ENCODE measurements around the gene TCP10L. TPM values are rescaled to one million over a fixed set of nuclear protein-coding genes. Genes with fewer than 3 reads are reported as not detected.

TCP10L gene
- total and polyA plus RNA-seq, 2 of the 13 experiments (the other 11 are each of a cell fraction or from before 2014, with no cell fraction given) = 0.90 to 2.4 TPM

DNA sequence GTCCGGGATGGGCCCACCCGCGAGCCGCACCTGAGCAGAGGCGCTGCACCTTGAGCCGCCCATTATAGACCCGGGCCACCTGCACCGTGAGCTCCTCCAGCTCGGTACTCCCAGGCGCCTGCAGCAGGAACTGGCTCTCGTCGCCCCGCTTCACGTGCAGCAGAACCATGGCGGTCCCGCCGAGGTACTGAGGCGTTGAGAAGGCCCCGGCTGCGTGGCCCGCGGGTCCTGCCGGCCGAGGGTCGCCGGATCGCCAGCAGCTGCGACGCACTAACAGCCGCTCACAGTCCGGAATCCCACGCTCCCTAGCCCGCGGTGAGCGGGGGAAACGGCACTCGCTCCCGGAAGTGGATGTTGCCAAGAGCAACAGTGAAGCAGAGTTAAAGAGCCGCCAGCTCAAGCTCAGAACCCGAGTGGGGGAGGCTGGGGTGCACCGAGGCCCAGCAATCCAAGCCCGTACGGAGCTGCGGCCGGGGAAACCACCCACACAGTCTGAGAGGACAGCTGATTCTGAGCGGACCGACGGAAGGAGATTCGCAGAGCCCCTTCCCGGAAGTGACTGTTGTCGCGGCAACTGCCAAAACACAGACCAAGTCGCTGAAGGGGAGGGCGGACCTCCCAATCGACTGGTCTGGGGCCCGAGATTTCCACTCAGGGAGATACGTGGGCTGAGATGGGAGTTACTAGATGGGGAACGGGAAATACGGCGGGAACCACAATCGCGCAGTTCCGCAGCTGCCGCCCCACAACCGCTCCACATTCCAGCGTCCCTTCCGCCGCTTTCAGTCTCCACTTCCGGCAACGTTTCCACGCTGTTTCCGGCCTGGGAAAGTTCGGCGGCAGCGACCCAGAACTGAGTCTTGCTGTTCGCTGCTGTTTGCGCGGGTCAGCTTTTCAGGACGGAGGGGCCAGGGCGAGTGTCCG, 27.0 kb upstream of the TCP10L start, which contains the start of gene CFAP298 (continued):
- TF ChIP-seq SIN3A (IDR thresholded peaks at IDR 0.05; ENCODE audit: borderline replicate concordance, low read depth, low read length) = peak; percentile 98
- TF ChIP-seq CHCHD3 (CRISPR knock-in tag; IDR thresholded peaks at IDR 0.05) = no peak
- TF ChIP-seq ZNF841 (CRISPR knock-in tag; IDR thresholded peaks at IDR 0.05; ENCODE audit: borderline replicate concordance) = peak; percentile 72; the same call in 1 of the 2 replicates
- TF ChIP-seq ZFP90 (CRISPR knock-in tag; IDR thresholded peaks at IDR 0.05; ENCODE audit: borderline replicate concordance) = peak; percentile 58; the same call in 1 of the 2 replicates
- TF ChIP-seq ZNF513 (CRISPR knock-in tag; conservative IDR thresholded peaks at IDR 0.05) = 0 out of 2 replicates have a peak, but pooled peaks have one; percentile 7
- TF ChIP-seq, protein P1, sequence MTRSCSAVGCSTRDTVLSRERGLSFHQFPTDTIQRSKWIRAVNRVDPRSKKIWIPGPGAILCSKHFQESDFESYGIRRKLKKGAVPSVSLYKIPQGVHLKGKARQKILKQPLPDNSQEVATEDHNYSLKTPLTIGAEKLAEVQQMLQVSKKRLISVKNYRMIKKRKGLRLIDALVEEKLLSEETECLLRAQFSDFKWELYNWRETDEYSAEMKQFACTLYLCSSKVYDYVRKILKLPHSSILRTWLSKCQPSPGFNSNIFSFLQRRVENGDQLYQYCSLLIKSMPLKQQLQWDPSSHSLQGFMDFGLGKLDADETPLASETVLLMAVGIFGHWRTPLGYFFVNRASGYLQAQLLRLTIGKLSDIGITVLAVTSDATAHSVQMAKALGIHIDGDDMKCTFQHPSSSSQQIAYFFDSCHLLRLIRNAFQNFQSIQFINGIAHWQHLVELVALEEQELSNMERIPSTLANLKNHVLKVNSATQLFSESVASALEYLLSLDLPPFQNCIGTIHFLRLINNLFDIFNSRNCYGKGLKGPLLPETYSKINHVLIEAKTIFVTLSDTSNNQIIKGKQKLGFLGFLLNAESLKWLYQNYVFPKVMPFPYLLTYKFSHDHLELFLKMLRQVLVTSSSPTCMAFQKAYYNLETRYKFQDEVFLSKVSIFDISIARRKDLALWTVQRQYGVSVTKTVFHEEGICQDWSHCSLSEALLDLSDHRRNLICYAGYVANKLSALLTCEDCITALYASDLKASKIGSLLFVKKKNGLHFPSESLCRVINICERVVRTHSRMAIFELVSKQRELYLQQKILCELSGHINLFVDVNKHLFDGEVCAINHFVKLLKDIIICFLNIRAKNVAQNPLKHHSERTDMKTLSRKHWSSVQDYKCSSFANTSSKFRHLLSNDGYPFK (CRISPR knock-in tag; IDR thresholded peaks at IDR 0.05; ENCODE audit: borderline replicate concordance) = peak; percentile 84
- peak; percentile 64 for TF ChIP-seq HIVEP1 (CRISPR knock-in tag; IDR thresholded peaks at IDR 0.05)
- peak; percentile 95 for TF ChIP-seq XRCC5 (optimal IDR thresholded peaks at IDR 0.05; ENCODE audit: low read length)
- peak; percentile 30 for TF ChIP-seq KLF12 (CRISPR knock-in tag; IDR thresholded peaks at IDR 0.05; ENCODE audit: borderline replicate concordance)
- peak; percentile 44; the same call in 1 of the 2 replicates for TF ChIP-seq TFDP1 (CRISPR knock-in tag; IDR thresholded peaks at IDR 0.05; ENCODE audit: borderline replicate concordance)
- TF ChIP-seq KLF6 (CRISPR knock-in tag; IDR thresholded peaks at IDR 0.05) = no peak
- no peak for TF ChIP-seq ZNF432 (CRISPR knock-in tag; IDR thresholded peaks at IDR 0.05; ENCODE audit: borderline replicate concordance)
- peak; percentile 50; the same call in 1 of the 2 replicates for TF ChIP-seq MTA1 (CRISPR knock-in tag; IDR thresholded peaks at IDR 0.05; ENCODE audit: borderline replicate concordance)
- no peak for TF ChIP-seq GTF2F1 (IDR thresholded peaks at IDR 0.05; ENCODE audit: low read length)
- peak; percentile 52; the same call in 1 of the 2 replicates for TF ChIP-seq MNT (IDR thresholded peaks at IDR 0.05)
- TF ChIP-seq BCLAF1 (IDR thresholded peaks at IDR 0.05) = no peak
- TF ChIP-seq ZNF75D (CRISPR knock-in tag; IDR thresholded peaks at IDR 0.05; ENCODE audit: borderline replicate concordance) = no peak
- no peak; the same call in 1 of the 2 replicates for TF ChIP-seq ZNF331 (CRISPR knock-in tag; IDR thresholded peaks at IDR 0.05)

Data from HepG2 (cell line).